ENCODE measurements around the gene LRMDA.
"Not testable (repeated sequence)": the region's sequence is repeated elsewhere in the genome, so short reads cannot be mapped to it uniquely, and the experiment has no call there.

DNA sequence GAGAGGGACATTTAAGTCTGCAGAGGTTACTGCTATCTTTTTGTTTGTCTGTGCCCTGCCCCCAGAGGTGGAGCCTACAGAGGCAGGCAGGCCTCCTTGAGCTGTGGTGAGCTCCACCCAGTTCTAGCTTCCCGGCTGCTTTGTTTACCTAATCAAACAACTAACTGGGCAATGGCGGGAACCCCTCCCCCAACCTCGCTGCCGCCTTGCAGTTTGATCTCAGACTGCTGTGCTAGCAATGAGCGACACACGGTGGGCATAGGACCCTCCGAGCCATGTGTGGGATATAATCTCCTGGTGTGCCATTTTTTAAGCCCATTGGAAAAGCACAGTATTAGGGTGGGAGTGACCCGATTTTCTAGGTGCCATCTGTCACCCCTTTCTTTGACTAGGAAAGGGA lies 716.8 kb downstream of the LRMDA start:
- TF ChIP-seq, protein P1, sequence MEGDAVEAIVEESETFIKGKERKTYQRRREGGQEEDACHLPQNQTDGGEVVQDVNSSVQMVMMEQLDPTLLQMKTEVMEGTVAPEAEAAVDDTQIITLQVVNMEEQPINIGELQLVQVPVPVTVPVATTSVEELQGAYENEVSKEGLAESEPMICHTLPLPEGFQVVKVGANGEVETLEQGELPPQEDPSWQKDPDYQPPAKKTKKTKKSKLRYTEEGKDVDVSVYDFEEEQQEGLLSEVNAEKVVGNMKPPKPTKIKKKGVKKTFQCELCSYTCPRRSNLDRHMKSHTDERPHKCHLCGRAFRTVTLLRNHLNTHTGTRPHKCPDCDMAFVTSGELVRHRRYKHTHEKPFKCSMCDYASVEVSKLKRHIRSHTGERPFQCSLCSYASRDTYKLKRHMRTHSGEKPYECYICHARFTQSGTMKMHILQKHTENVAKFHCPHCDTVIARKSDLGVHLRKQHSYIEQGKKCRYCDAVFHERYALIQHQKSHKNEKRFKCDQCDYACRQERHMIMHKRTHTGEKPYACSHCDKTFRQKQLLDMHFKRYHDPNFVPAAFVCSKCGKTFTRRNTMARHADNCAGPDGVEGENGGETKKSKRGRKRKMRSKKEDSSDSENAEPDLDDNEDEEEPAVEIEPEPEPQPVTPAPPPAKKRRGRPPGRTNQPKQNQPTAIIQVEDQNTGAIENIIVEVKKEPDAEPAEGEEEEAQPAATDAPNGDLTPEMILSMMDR (conservative IDR thresholded peaks at IDR 0.05; ENCODE audit: low read length): not testable (repeated sequence)
- TF ChIP-seq EZH2phosphoT487 (IDR thresholded peaks at IDR 0.05; ENCODE audit: borderline replicate concordance, low read depth, low read length): not testable (repeated sequence)

All from OCI-LY7 (cell line).